Non-pigmented ciliary epithelial cell (primary cell): ENCODE results near the gene MPDZ.
"Not testable (repeated sequence)": the region's sequence is repeated elsewhere in the genome, so short reads cannot be mapped to it uniquely, and the experiment has no call there.

Experiments used
- DNase-seq: peaks from one replicate; pipeline ENCODE4 v3.0.0-alpha.2; 2010; ENCODE audit warnings: low read depth

The MPDZ gene

GRCh38 chr9:13264788-13265187 lies 14.7 kb downstream of the MPDZ start:
- no peak for DNase-seq

GRCh38 chr9:13263511-13263910 lies 16.0 kb downstream of the MPDZ start:
- no peak for DNase-seq

- no peak for DNase-seq
Measured at GRCh38 chr9:13252852-13253251, 26.6 kb downstream of the MPDZ start.

- no peak for DNase-seq
Measured at GRCh38 chr9:13244181-13244580, 35.3 kb downstream of the MPDZ start.

GRCh38 chr9:13241283-13241682 lies 38.2 kb downstream of the MPDZ start:
- no peak for DNase-seq

- no peak for DNase-seq
Measured at GRCh38 chr9:13239660-13240059, 39.8 kb downstream of the MPDZ start.

- DNase-seq, result no peak
Measured at GRCh38 chr9:13239208-13239607, 40.3 kb downstream of the MPDZ start.

GRCh38 chr9:13234932-13235331 lies 44.6 kb downstream of the MPDZ start:
- DNase-seq, result no peak

GRCh38 chr9:13228431-13228830 lies 51.1 kb downstream of the MPDZ start:
- no peak for DNase-seq

GRCh38 chr9:13224366-13224765 lies 55.1 kb downstream of the MPDZ start:
- no peak for DNase-seq

GRCh38 chr9:13222733-13223132 lies 56.8 kb downstream of the MPDZ start:
- DNase-seq, result not testable (repeated sequence)

- DNase-seq, result no peak
Measured at GRCh38 chr9:13221741-13222140, 57.8 kb downstream of the MPDZ start.

- DNase-seq, result no peak
Measured at GRCh38 chr9:13220837-13221236, 58.7 kb downstream of the MPDZ start.

GRCh38 chr9:13215791-13216554 lies 63.5 kb downstream of the MPDZ start:
- no peak for DNase-seq

- DNase-seq, result no peak
Measured at GRCh38 chr9:13213998-13214397, 65.5 kb downstream of the MPDZ start.

GRCh38 chr9:13213337-13213736 lies 66.2 kb downstream of the MPDZ start:
- DNase-seq, result peak; percentile 10

GRCh38 chr9:13210306-13210705 lies 69.2 kb downstream of the MPDZ start:
- DNase-seq, result no peak

- no peak for DNase-seq
Measured at GRCh38 chr9:13209498-13209897, 70.0 kb downstream of the MPDZ start.

- no peak for DNase-seq
Measured at GRCh38 chr9:13205824-13206223, 73.7 kb downstream of the MPDZ start.

GRCh38 chr9:13190040-13190439 lies 89.5 kb downstream of the MPDZ start:
- no peak for DNase-seq

- DNase-seq, result no peak
Measured at GRCh38 chr9:13189362-13189761, 90.1 kb downstream of the MPDZ start.

GRCh38 chr9:13186774-13187173 lies 92.7 kb downstream of the MPDZ start:
- DNase-seq, result no peak

GRCh38 chr9:13186091-13186490 lies 93.4 kb downstream of the MPDZ start:
- DNase-seq, result no peak

GRCh38 chr9:13181652-13182051 lies 97.8 kb downstream of the MPDZ start:
- no peak for DNase-seq
